RPMI7951 (cell line): Measurements from ENCODE around the gene ANKRD28. TPM values are rescaled to one million over a fixed set of nuclear protein-coding genes. Genes with fewer than 3 reads are reported as not detected.
"Not testable (repeated sequence)": the region's sequence is repeated elsewhere in the genome, so short reads cannot be mapped to it uniquely, and the experiment has no call there.

ENCODE experiments used
- DNase-seq: peaks from one replicate; pipeline ENCODE4 v3.0.0-alpha.2; 2012; ENCODE audit warnings: low read depth
- total RNA-seq: library from RNA; depleted of rRNA; stranded (reverse); fragments of >200 nt; shearing (Covaris generic); gene quantifications from 2 replicates; pipeline ENCODE4 v1.2.3, GENCODE V29; 2014; rRNA removed

ANKRD28 gene
- total RNA-seq, 1 experiment from 2014 or later = 96.8 TPM

DNA sequence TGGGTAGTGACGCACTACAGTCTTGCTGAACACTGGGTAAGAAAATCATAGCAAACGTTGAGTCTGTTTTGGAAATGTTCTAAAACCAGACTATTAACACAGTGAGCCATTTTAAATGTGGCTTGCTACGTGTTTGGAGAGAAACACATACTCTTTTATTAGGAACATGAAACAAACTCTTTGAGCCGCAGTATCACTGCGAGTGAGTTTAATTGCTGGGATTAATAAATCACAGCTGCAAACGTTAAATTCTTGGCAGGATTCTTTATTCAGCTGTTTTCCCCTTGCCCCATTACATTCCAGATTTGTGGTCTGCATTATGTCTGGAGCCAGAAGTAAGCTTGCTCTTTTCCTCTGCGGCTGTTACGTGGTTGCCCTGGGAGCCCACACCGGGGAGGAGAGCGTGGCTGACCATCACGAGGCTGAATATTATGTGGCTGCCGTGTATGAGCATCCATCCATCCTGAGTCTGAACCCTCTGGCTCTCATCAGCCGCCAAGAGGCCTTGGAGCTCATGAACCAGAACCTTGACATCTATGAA, 162.6 kb downstream of the ANKRD28 start:
- DNase-seq = peak; percentile 93

DNA sequence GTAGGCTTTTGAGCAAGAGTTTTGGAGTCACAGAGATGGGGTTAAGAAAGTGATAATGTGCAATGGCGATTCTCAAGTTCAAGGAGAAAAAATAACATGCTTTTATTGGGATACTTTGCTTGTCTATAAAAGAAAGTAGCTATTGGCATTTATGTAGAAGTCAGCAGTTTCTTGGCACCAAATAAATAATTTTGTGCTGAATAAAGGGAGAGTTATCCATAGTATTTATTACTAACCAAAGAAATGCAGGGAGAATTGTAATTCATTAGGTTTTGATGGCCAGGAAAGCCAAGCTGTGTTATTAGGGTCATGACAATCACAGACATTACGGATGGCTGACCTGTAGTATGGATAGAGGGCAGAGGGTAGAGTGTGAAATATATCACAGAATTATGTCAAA, 163.1 kb downstream of the ANKRD28 start:
- DNase-seq = no peak

DNA sequence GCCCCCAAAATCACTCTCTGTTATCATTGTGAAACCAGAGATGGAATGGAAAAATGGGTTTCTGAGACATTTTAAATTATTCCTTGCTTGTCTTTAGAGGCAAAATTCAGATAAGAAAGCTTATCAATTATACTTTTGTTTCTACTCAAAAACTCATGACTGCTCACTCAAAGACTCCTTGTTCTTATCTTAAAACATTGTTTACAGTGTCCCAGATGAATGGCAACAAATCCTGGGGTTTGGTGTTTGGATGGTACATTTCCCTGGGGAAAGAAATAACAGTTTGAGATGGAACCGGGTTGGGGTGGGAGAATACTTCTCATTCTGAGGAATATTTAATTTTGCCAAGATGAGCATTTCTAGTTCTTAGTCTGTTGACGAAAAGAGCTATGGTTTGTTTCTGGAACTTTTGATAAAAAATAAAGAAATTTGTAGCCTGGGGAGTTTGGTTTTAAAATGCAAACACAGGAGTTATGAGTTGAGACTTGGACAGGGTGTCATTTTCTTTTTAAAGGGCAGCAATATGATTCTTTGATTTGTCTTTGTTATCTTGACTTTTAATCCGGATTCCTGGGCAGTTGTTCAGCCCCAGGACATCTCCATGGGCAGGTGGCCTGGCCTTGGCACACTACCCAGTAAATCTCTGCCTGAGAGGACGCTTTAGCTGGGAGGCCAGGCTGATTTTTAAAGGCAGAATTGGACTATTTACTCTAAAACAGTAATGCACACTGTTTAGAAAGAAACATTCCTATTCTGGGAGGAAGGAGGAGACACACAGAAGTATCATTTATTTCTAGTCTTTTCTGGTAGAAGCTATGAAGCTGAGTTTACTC, 163.8 kb downstream of the ANKRD28 start:
- DNase-seq = peak; percentile 91

DNA sequence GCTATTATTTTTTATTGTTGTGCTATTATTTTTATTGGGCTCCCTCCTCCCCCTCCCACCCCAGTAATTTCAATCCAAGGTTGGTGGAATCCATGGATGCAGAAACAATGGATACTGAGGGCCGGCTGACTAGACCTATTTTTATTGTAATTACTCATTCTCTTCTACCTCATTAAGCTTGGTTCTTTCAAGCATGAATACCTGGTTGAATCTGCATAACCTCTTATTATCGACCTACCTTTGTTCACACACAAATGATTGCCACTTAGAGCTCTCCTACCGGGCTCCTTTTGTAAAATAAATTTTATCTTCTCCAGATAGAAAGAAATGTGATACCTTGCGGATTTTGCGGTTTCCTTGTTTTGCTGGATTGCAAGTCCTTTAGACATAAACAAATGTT, 164.6 kb downstream of the ANKRD28 start:
- DNase-seq = no peak

DNA sequence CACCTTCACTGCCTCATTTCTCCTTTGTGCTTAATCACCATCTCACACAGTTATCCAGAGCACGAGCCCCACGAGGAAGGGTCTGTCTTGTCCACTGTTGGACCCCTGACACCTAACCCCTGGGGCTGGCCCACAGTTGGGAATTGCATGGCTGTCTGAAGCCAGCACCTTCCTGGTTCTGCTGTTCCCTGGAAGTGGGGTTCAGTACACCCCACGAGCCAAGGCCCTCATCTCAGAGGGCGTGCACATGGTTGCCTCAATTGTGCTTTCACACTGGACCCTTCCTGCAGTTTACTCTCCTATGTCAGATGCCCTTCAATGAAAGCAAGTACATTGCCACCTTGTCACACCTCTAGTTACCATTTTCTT, 165.6 kb downstream of the ANKRD28 start:
- no peak for DNase-seq

DNA sequence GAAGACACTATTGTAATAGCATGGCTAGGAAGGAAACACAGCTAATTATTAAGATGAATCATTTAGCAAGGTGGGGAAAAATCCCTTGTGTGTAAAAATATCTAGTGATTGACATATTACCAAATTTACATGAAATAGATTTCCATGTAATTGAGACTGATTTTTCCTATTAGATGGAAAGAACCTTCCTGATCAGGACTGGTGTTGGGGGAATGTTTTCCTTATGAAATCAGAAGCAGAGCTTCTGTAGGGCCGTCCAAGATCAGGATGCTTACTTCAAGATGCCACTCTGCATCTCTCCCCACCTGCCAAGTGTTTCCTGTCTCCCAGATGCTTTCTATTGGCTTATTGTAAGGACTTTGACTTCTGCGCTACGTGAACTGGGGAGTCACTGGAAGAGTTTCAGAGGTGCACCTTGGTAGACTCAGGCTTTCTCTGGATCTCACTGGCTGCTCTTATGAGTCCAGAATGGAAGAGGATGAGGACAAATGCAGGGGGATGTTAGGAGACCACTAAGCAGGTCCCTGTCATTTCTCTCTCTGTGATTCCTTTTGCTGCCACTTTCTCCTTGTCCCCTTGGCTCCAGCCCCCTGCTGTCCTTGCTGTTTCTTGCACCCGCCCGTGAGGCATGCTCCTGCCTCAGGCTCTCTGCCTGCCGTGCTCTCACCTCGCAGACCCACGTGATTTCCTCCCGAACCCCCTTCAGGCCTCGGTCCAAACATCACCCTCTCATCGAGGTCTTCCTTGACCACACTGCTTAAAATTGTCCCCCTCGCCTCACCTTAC, 166.2 kb downstream of the ANKRD28 start:
- no peak for DNase-seq

DNA sequence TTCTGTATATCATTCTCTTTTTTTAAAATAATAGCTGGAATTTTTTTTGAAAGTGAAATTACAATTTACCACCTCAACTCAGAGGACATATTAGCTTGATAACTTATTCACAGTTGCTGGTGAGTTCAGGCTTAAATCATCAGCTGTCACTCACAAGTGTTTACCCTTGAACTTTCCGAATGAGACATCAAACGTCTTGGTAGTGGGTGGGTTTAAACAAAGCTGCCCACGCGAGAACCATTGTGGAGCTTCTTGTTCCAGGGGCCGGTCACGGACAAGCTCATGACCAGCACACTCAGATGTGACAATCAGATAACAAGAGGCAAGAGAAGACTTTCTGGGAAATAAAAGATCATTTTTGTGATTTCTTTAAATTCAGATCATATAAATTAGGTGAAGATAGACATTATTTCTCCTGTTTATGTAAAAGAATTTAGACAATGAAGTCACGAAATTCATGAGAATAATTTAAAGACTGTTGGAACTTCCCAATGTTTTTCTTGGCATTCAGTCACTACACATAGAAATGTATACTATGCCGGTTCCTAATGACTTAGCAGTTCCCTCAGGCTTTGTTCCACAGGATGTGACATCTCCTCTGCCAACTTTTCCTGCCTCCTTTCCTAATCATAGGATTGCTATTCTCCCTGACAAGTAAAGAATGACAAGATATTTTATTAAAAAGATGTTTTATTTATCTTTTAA, 167.0 kb downstream of the ANKRD28 start:
- DNase-seq = peak; percentile 93

DNA sequence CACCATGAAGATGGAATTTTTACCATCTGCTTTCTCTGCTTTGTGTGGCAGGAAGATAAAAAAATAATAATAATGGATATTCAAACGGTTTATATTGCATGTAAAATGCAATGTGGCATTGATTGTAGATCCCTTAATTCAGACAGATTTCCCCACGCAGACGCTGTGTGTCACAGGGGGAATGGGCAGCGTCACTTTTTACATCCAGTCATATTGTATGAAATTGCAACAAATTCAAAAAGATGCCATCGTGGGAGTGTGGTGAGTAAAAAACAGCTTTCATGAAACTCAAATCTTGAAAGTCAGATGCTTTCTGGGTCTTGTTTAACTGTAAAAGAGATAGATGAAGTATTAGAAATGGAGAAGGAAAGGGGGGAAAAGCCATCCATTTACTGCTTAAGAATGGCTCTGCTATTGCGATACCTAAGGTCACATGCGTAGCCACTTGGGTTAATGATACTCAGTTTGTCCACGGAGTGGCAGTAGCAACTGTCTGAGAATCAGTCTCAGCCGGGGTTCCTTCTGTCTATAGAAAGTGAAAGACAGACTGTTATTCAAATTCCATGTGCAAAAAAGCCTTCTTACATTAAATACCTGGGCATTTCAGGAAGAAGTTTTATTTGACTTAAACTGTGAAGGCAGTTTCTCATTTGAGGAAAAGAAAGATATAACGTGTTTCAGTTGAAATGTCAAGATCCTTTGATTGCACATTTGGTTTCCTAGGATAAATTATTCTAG, 167.8 kb downstream of the ANKRD28 start:
- peak; percentile 89 for DNase-seq

DNA sequence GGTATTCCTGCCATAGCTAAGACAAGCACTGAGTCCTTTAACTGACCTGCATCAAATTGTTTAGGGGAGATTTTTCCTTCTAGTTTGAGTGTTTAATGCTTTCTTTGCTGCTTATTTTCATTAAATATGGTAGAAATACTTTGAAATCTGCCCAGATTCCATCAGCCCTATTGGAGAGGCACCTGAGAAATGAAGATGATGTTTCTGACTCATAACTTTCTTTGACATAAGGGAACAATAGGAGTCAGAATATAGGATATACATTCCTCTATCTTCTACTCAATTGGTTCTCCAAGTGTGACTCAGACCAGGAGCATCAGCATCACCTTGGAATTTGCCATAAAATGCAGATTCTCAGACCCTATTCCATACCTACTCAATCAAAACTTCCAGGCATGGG, 168.8 kb downstream of the ANKRD28 start:
- DNase-seq = no peak

DNA sequence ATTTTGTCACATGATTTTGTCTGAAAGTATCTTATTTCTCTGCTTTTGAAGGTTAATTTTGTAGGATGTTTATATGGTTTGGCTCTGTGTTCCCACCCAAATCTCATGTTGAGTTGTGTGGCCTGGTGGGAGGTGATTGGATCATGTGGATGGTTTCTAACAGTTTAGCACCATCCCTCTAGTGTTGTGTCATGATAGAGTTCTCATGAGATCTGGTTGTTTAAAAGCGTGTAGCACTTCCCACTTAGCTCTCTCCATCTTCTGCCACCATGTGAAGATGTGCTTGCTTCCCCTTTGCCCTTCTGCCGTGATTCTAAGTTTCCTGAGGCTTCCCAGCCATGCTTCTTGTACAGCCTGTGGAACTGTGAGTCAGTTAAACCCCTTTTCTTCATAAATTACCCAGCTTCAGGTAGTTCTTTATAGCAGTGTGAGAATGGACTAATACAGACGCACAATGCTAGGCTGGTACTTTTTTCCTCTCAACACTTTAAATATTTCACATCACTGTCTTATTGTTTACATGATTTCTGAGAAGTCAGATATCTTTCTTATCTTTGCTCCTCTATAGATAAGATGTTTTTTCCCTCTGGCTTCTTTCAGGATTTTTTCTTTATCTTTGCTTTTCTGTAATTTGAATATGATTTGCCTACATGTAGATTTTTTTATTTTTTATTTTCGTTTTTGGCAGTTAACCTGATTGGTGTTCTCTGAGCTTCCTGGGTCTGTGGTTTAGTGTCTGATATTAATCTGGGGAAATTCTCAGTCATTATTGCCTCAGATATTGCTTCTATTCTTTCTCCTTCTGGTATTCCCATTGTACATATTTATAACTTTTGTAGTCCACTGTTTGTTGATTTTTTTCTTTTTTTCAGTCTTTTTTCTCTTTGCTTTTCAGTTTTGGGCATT, 174.0 kb downstream of the ANKRD28 start:
- DNase-seq = no peak

DNA sequence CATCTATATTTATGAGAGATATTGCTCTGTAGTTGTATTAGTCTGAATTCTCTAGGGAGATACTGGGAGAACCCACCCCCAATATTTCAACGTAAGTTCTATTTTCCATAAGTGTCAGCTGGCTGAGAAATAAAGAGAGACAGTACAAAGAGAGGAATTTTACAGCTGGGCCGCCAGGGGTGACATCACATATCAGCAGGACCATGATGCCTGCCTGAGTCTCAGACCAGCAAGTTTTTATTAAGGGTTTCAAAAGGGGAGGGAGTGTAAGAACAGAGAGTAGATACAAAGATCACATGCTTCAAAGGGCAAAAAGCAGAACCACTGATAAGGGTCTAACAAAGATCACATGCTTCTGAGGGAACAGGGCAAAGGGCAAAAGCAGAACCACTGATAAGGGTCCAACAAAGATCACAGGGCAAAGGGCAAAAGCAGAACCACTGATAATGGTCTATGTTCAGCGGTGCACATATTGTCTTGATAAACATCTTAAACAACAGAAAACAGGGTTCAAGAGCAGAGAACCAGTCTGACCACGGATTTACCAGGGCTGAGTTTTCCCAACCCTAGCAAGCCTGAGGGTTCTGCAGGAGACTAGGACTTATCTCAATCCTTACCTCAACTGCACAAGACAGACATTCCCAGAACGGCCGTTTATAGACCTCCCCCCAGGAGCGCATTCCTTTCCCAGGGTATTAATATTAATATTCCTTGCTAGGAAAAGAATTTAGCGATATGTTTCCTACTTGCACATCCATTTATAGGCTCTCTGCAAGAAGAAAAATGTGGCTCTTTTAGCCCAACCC, 177.9 kb downstream of the ANKRD28 start:
- DNase-seq = not testable (repeated sequence)

Other genes starting within 250 kb of the ANKRD28 start
- gene HACL1, start 196.4 kb downstream of the ANKRD28 start, total RNA-seq = 35.1 and 35.3 TPM in 2 replicates
- gene BTD, start 196.2 kb downstream of the ANKRD28 start, total RNA-seq = 37.7 and 38.5 TPM in 2 replicates